Breast epithelium (tissue), 4 donors: Measurements from ENCODE around the gene LCE5A. TPM values are rescaled to one million over a fixed set of nuclear protein-coding genes. Genes with fewer than 3 reads are reported as not detected.

Experiments
- DNase-seq, 2 donors: peaks; one replicate each; pipeline ENCODE4 v3.0.0-alpha.2; 2019; ENCODE audit warnings: low spot score in 2 of 2
- H3K27ac ChIP-seq, 2 donors: fragments of 200-600 bp; sonication (generic) in 1 of 2; one replicate each; pipeline ENCODE4 v1.5.1; 2016 to 2019; ENCODE audit warnings: mild to moderate bottlenecking in 1 of 2
- H3K27me3 ChIP-seq, 2 donors: fragments of 200-600 bp; sonication (generic) in 1 of 2; one replicate each; pipeline versions ENCODE4 v1.5.1 to v1.6.0; 2017 to 2019; ENCODE audit warnings: control low read depth in 1 of 2, mild to moderate bottlenecking in 1 of 2
- H3K36me3 ChIP-seq: fragments of 200-600 bp; one replicate; pipeline ENCODE4 v1.5.1; 2019
- H3K4me1 ChIP-seq, 2 donors: fragments of 200-600 bp; sonication (generic); one replicate each; pipeline ENCODE4 v1.5.1; 2016 to 2019; ENCODE audit warnings: control low read depth in 1 of 2
- H3K4me3 ChIP-seq, 3 donors: fragments of 200-600 bp; sonication (generic); 1 replicate in 2 of 3; 2 replicates in 1 of 3; pipeline ENCODE4 v1.5.1; 2016 to 2019; ENCODE audit warnings: mild to moderate bottlenecking in 3 of 3, moderate library complexity in 2 of 3
- H3K9me3 ChIP-seq, 2 donors: fragments of 200-600 bp; sonication (generic) in 1 of 2; one replicate each; pipeline ENCODE4 v1.5.1; 2016 to 2019; ENCODE audit warnings: control low read depth in 1 of 2
- CTCF ChIP-seq, 3 donors: fragments of 450-650 bp; IDR thresholded peaks; one replicate each; pipeline ENCODE4 v1.5.1; 2016 to 2017; ENCODE audit warnings: antibody characterized with exemption in 3 of 3, mild to moderate bottlenecking in 3 of 3, moderate library complexity in 3 of 3
- POLR2A ChIP-seq: fragments of 450-650 bp; IDR thresholded peaks from one replicate; pipeline ENCODE4 v1.6.1; 2016; ENCODE audit warnings: antibody characterized with exemption, mild to moderate bottlenecking, moderate library complexity
- POLR2AphosphoS5 ChIP-seq, 3 donors: sonication (generic); formaldehyde crosslinking; IDR thresholded peaks; one replicate each; pipeline ENCODE4 v1.6.1; 2017; ENCODE audit warnings: antibody characterized with exemption in 3 of 3
- intact Hi-C: fragments of 100-400 bp; cut with DNase I; formaldehyde crosslinking; loops from one replicate; pipeline ENCODE4 v1.15.1; 2023; ENCODE audit warnings: low total_unique reads
- total RNA-seq, 3 donors: library from RNA; depleted of rRNA; stranded (reverse); fragments of >200 nt; gene quantifications; one replicate each; pipeline ENCODE4 v1.1.0, GENCODE V29; 2016

LCE5A gene
- total RNA-seq, result not detected

DNA sequence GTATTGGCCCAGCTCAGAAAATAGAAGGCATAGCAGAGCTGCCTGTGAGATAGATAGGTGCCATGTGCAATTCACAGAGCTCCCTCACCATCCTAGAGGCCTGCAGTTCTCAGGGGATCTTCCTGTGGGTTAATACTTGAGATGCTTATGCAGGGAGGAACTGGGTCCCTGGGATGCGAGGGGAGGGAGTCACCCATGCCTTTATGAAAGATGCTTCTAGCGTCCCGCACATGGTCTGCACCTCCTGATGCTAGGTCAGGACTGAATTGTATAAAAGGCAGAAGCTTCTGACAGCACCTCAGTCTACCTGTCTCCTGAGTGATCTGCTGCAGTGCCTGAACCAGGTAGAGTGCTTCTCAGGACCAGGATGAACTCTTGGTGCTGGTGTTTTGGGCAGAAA is at the start of gene LCE5A:
TSS of gene LCE5A (plus strand) at position 301 of the 400 bp plus-strand sequence. CDS start 732 bp downstream, outside the sequence.
- Histone ChIP-seq H3K27ac (no peak within 1 kb of the TSS), H3K4me3 (no peak within 1 kb of the TSS), H3K27me3 (peaks cover 4 to 36% of the 10 kb centered on the region in 2 donors), H3K9me3 (no peaks in the 10 kb centered on the region), H3K4me1 (no peaks in the 10 kb centered on the region), H3K36me3 (no peaks in the 10 kb centered on the region)
- intact Hi-C loops, result no loop called here
- TF ChIP-seq CTCF (IDR thresholded peaks at IDR 0.05), result no peak
- TF ChIP-seq POLR2AphosphoS5 (IDR thresholded peaks at IDR 0.05), result no peak
- TF ChIP-seq POLR2A, result no peak
- DNase-seq, result no peak

- TF ChIP-seq POLR2AphosphoS5 (IDR thresholded peaks at IDR 0.05) (no peak), POLR2A (no peak), CTCF (IDR thresholded peaks at IDR 0.05) (peak in 2 of 3 donors; percentile 37 to 53)
- Histone ChIP-seq H3K27ac (no peak overlapping the region), H3K36me3 (peaks cover 3% of the 10 kb centered on the region), H3K9me3 (no peaks in the 10 kb centered on the region), H3K4me3 (no peak overlapping the region), H3K27me3 (no peaks in the 10 kb centered on the region), H3K4me1 (no peaks in the 10 kb centered on the region)
- intact Hi-C loops, result no loop called here
- DNase-seq, result no peak
Observed at GRCh38 chr1:152461544-152461943, 49.1 kb upstream of the LCE5A start.

DNA sequence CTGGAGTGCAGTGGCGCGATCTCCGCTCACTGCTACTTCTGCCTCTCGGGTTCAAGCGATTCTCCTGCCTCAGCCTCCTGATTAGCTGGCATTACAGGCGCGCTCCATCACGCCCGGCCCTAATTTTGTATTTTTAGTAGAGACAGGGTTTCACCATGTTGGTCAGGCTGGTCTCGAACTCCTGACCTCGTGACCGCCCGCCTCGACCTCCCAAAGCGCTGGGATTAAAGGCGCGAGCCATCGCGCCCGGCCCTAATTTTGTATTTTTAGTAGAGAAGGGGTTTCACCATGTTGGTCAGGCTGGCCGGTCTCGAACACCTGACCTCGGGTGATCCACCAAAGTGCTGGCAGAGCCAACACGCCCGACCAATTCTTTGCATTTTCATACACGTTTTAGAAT is 48.0 kb upstream of the LCE5A start:
- Histone ChIP-seq H3K9me3 (no peaks in the 10 kb centered on the region), H3K4me3 (no peak overlapping the region), H3K27me3 (no peaks in the 10 kb centered on the region), H3K4me1 (no peaks in the 10 kb centered on the region), H3K27ac (no peak overlapping the region), H3K36me3 (peaks cover 3% of the 10 kb centered on the region)
- TF ChIP-seq POLR2A, result no peak
- TF ChIP-seq CTCF (IDR thresholded peaks at IDR 0.05), result no peak
- no peak for TF ChIP-seq POLR2AphosphoS5 (IDR thresholded peaks at IDR 0.05)
- intact Hi-C loops, result no loop called here
- DNase-seq, result no peak

DNA sequence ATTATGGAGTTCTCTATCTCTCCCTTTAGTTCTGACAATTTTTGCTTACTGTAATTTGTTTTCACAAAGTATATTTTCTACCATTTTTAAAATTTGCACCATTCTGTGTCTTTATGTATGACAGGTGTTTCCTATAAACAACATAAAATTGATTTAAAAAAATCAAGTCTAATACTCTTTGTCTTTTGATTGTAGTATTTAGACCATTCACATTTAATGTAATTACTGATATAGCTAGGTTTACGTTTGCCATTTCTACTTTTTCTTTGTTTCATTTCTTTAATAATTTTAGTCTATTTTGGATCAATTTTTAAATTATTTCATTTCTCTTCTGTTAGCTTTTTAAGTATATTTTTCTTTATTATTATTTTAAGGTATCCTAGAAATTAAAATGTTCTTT is 44.4 kb upstream of the LCE5A start:
- no peak overlapping the region for H3K4me3 ChIP-seq
- no peaks in the 10 kb centered on the region for H3K9me3 ChIP-seq
- TF ChIP-seq CTCF (IDR thresholded peaks at IDR 0.05) (no peak), POLR2A (no peak), POLR2AphosphoS5 (IDR thresholded peaks at IDR 0.05) (no peak)
- no peak for DNase-seq
- no peak overlapping the region for H3K27ac ChIP-seq
- H3K36me3 ChIP-seq, result peaks cover 3% of the 10 kb centered on the region
- no peaks in the 10 kb centered on the region for H3K4me1 ChIP-seq
- peaks cover 0 to 4% of the 10 kb centered on the region in 2 donors for H3K27me3 ChIP-seq
- intact Hi-C loops, result no loop called here

DNA sequence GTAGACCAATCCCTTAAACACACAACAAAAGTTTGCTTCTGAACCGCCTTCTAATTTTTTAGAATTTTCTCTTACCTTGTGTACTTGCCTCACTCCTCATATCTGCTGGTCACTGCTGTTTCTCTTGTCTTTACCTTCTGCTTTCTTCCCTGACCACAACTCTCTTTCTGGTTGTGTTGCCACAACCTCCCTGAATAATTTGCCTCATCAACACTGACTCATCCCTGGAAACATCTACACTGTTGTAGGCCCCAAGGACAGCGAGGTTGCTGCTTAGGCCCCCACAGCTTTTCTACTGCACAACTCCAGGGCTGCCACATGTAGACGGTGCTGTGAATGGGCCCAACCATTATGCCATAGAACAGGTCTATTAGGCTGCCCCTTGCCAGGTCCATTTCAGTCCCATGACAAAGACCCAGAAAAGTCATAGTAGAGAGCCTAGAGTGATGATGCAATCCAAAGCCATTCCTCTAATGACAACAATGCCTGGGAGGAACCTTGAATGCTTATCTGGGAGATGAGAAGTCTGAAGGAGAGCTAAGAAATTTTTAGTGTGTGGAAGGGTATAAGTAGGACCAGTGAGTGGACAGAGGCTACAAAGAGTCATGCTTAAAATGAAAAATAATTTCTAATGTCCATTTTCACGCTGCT is 36.6 kb upstream of the LCE5A start:
- Histone ChIP-seq H3K4me1 (no peaks in the 10 kb centered on the region), H3K27me3 (peaks cover 0 to 4% of the 10 kb centered on the region in 2 donors), H3K4me3 (no peak overlapping the region), H3K36me3 (no peaks in the 10 kb centered on the region), H3K27ac (no peak overlapping the region), H3K9me3 (peaks cover 15 to 37% of the 10 kb centered on the region in 2 donors)
- TF ChIP-seq POLR2A (no peak), CTCF (IDR thresholded peaks at IDR 0.05) (no peak), POLR2AphosphoS5 (IDR thresholded peaks at IDR 0.05) (no peak)
- intact Hi-C loops, result no loop called here
- DNase-seq, result no peak
